H1 (cell line): ENCODE results near the gene CDK5R1. TPM values are rescaled to one million over a fixed set of nuclear protein-coding genes. Genes with fewer than 3 reads are reported as not detected.

Experiments used
- EGR1 ChIP-seq: IDR thresholded peaks from 2 replicates; pipeline ENCODE4 v1.6.1; 2011; ENCODE audit warnings: low read depth, low read length, borderline replicate concordance
- HDAC2 ChIP-seq, 2 experiments: fragments of 300-600 bp in 1 of 2; sonication (generic) in 1 of 2; IDR thresholded peaks; 2 replicates each; pipeline ENCODE4 v1.6.1; 2011 to 2012; ENCODE audit warnings: low read depth in 2 of 2, low read length in 2 of 2, mild to moderate bottlenecking in 2 of 2, moderate library complexity in 2 of 2, borderline replicate concordance in 1 of 2, inconsistent platforms in 1 of 2
- NRF1 ChIP-seq: IDR thresholded peaks from 2 replicates; pipeline ENCODE4 v1.6.1; 2011; ENCODE audit warnings: mild to moderate bottlenecking, low read depth, low read length, improper control_type of control experiment
- TCF12 ChIP-seq: IDR thresholded peaks from 2 replicates; pipeline ENCODE4 v1.6.1; 2011; ENCODE audit warnings: low read depth, mild to moderate bottlenecking, low read length
- polyA plus RNA-seq, 7 experiments: library from polyadenylated mRNA; depleted of rRNA in 3 of 7; stranded (reverse) in 5 of 7; unstranded in 2 of 7; fragments of >200 nt in 5 of 7; fragments of 200-250 nt in 2 of 7; gene quantifications; 1 replicate in 5 of 7; 2 replicates in 1 of 7; 4 replicates in 1 of 7; pipeline versions ENCODE4 v1.2.1 to v1.2.3, GENCODE V29; 2011 to 2013; ENCODE audit warnings: missing spikeins in 2 of 7, mixed read lengths in 2 of 7
- total RNA-seq: library from RNA; stranded (reverse); fragmentation: NEBNext Ultra II Directional; extraction: Animal tissue kit (Norgen Biotek cat#: 25700); gene quantifications from 2 replicates; pipeline ENCODE4 v1.2.1, GENCODE V29; 2021

Gene CDK5R1
- total and polyA plus RNA-seq, 2 of the 8 experiments (the other 6 are each of a cell fraction or from before 2014, with no cell fraction given): 2.7 to 9.9 TPM

DNA sequence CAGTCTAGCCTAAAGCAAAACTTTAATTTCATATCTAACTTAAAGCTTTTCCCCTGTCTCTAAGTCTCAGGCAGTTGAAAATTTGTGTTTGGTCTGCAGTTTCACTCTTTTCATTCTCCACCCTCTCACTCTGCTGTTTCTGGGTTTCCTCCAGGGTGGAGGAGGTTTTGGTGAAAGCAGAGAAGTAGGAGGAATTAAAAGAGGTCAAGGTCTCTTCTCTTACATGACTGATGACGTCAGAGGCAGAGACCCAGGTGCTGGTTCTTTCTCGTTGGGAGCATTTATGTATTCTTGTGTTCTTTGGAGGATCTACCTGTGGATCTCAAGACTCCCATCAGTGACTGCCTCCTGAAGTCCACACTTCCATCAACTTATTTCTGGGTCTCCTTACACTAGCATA is 44.9 kb upstream of the CDK5R1 start (continued):
- TF ChIP-seq EGR1 (no peak), NRF1 (no peak), TCF12 (no peak), HDAC2 (IDR thresholded peaks at IDR 0.05; ENCODE audit: borderline replicate concordance in 1 of 2, low read depth in 2 of 2, low read length in 2 of 2) (no peak)
